OCI-LY3 (cell line): ENCODE data around the gene TPO.
A peak's percentile ranks its signal among the peaks of the same experiment; 100 is the strongest.

Experiments used
- H2AFZ ChIP-seq: fragments of 200-600, 300-600 bp; shearing (Covaris generic); 2 replicates; pipeline ENCODE4 v1.6.0; 2014; ENCODE audit warnings: antibody characterized with exemption, low read depth, low read length
- H3K27ac ChIP-seq: fragments of 200-600, 300-600 bp; sonication (generic); 2 replicates; pipeline ENCODE4 v1.5.1; 2014; ENCODE audit warnings: mild to moderate bottlenecking, low read length, moderate library complexity, mixed read lengths
- H3K27me3 ChIP-seq: fragments of 200-600, 300-600 bp; sonication (generic); 2 replicates; pipeline ENCODE4 v1.6.1; 2014; ENCODE audit warnings: low read depth, low read length, mixed read lengths
- H3K36me3 ChIP-seq: fragments of 200-600, 300-600 bp; sonication (generic); replicated peaks from 2 replicates; pipeline ENCODE3; 2014; ENCODE audit warnings: low read depth, low read length, mixed read lengths
- H3K4me1 ChIP-seq: fragments of 300-600, 200-600 bp; sonication (generic); 2 replicates; pipeline ENCODE4 v1.6.1; 2014; ENCODE audit warnings: low read length, mixed read lengths
- H3K4me2 ChIP-seq: fragments of 200-600, 300-600 bp; sonication (generic); 2 replicates; pipeline ENCODE4 v1.6.1; 2014; ENCODE audit warnings: low read length, mixed read lengths
- H3K4me3 ChIP-seq: fragments of 300-600, 200-600 bp; sonication (generic); 2 replicates; pipeline ENCODE4 v1.5.1; 2014; ENCODE audit warnings: antibody characterized with exemption, mild to moderate bottlenecking, low read length, moderate library complexity
- H3K79me2 ChIP-seq: fragments of 300-600, 200-600 bp; shearing (Covaris generic); 2 replicates; pipeline ENCODE4 v1.6.1; 2014; ENCODE audit warnings: mild to moderate bottlenecking, low read length, mixed read lengths
- H3K9ac ChIP-seq: fragments of 300-600, 200-600 bp; shearing (Covaris generic); 2 replicates; pipeline ENCODE4 v1.6.0; 2014; ENCODE audit warnings: mild to moderate bottlenecking, low read length, moderate library complexity
- H3K9me3 ChIP-seq: fragments of 200-600, 300-600 bp; shearing (Covaris generic); 2 replicates; pipeline ENCODE4 v1.6.1; 2014; ENCODE audit warnings: low read length, mixed read lengths; ENCODE audit not compliant: insufficient read depth
- H4K20me1 ChIP-seq: fragments of 200-600, 300-600 bp; sonication (generic); 2 replicates; pipeline ENCODE4 v1.6.1; 2016; ENCODE audit warnings: low read length, mixed read lengths; ENCODE audit not compliant: insufficient read depth
- CTCF ChIP-seq: fragments of 200-600, 300-600 bp; sonication (generic); IDR thresholded peaks from 2 replicates; pipeline ENCODE4 v1.5.1; 2014; ENCODE audit warnings: antibody characterized with exemption, low read length, low read depth
- EZH2phosphoT487 ChIP-seq: fragments of 200-600 bp; shearing (Covaris generic); IDR thresholded peaks from 2 replicates; pipeline ENCODE4 v1.6.1; 2018; ENCODE audit warnings: antibody characterized with exemption, mixed run types, low read depth

Gene TPO

GRCh38 chr2:1588051-1588977 lies 175.1 kb downstream of the TPO start:
- Histone ChIP-seq H3K36me3 (no peaks in the 10 kb centered on the region), H3K4me3 (no peak overlapping the region), H3K9ac (no peak overlapping the region), H3K4me1 (peaks cover 51% of the 10 kb centered on the region), H3K9me3 (no peaks in the 10 kb centered on the region), H4K20me1 (no peaks in the 10 kb centered on the region), H2AFZ (no peak overlapping the region), H3K27me3 (no peaks in the 10 kb centered on the region), H3K79me2 (no peaks in the 10 kb centered on the region), H3K27ac (peak overlapping the region; percentile 66; the same call in 1 of the 2 replicates), H3K4me2 (no peak overlapping the region)
- no peak for TF ChIP-seq CTCF
- TF ChIP-seq EZH2phosphoT487: no peak

- Histone ChIP-seq H3K27ac (peak overlapping the region; percentile 66), H3K79me2 (no peaks in the 10 kb centered on the region), H3K9ac (peak overlapping the region; percentile 64), H3K9me3 (no peaks in the 10 kb centered on the region), H3K4me2 (peak overlapping the region; percentile 46), H3K27me3 (no peaks in the 10 kb centered on the region), H3K4me1 (peaks cover 59% of the 10 kb centered on the region), H4K20me1 (no peaks in the 10 kb centered on the region), H2AFZ (no peak overlapping the region), H3K36me3 (no peaks in the 10 kb centered on the region), H3K4me3 (peak overlapping the region; percentile 22)
- TF ChIP-seq EZH2phosphoT487 (no peak), CTCF (peak; percentile 71)
Measured at GRCh38 chr2:1588978-1589621, 175.8 kb downstream of the TPO start.

- Histone ChIP-seq H3K27me3 (no peaks in the 10 kb centered on the region), H3K9ac (peak overlapping the region; percentile 64; the same call in 1 of the 2 replicates), H3K4me2 (peak overlapping the region; percentile 56), H3K4me3 (peak overlapping the region; percentile 32; the same call in 1 of the 2 replicates), H2AFZ (no peak overlapping the region), H3K27ac (peak overlapping the region; percentile 66; the same call in 1 of the 2 replicates), H3K4me1 (peaks cover 66% of the 10 kb centered on the region), H4K20me1 (no peaks in the 10 kb centered on the region), H3K36me3 (no peaks in the 10 kb centered on the region), H3K9me3 (no peaks in the 10 kb centered on the region), H3K79me2 (no peaks in the 10 kb centered on the region)
- TF ChIP-seq EZH2phosphoT487 (no peak), CTCF (peak; percentile 45)
Measured at GRCh38 chr2:1590596-1591460, 177.6 kb downstream of the TPO start.
